GM18519 (cell line): ENCODE data around the gene COL23A1.
"Not testable (repeated sequence)": the region's sequence is repeated elsewhere in the genome, so short reads cannot be mapped to it uniquely, and the experiment has no call there.

Source experiments
- ATAC-seq: cut with Tn5 transposase; IDR thresholded peaks from one replicate; pipeline ENCODE4 v1.9.1; 2021; ENCODE audit warnings: mild to moderate bottlenecking, moderate library complexity; ENCODE audit not compliant: unreplicated experiment, low FRiP score

The COL23A1 gene

DNA sequence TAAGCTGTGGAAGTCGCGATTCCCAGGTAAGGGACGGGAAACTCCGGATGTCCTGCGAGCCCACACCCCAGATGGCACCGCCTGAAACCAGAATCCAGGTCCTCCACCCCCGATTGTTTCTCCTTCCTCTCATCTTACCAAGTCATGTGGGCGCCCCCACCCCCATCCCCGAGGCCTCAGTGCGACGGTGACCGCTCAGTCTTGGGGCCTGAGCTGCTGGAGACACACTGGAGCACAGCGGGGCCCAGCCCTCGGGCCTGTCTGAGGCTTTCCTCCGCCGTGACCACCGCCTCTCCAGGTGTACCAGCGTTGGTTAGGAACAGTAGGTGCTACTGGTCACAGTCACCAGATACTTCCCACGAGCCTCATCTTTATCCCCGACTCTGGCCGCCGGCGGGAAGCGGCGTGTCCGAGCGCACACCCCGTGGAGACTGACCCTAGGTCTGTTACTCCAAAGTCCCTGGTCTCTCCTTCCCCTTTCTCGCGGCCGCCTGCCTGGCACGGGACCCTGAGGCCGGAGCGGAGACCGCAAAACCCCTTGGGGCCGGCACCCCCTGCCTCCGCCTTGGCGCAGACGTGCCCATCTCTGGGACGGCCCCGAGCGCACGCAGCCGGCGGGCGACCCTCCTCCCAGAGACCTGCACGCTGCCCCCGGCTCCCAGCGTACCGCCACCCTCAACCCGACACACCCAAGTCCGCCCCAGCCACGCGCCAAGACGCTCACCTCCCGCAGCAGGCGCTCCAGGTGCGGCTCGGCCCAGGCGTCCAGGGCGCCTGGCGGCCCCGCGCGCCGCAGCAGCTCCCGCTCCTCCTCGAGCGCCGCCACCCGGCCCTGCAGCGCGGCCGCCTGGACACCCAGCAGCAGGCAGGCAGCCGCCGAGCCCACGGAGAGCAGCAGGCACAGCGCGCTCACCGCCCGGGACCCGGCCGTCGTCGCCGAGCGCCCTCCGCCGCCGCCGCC is 733 bp downstream of the COL23A1 start:
- ATAC-seq: no peak

DNA sequence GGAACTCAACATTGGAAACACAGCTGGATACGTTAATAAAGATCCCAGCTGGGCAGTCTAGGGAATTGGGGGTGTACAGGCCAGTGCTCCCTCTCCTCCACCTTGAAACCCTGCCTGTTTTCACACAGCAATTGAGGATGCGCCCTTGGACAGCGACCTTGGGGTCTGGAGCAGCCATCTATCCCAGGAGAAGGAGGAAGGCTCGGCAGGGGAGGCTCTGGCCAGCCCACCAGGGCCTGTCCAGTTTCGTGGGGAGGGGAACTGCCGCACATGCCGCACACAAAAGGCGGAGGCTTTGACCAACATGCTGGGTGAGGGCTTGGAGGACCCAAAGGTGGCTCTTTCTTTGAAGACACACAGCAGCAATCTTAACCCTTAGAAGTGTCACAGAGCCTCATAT is 1.4 kb downstream of the COL23A1 start:
- ATAC-seq: no peak

DNA sequence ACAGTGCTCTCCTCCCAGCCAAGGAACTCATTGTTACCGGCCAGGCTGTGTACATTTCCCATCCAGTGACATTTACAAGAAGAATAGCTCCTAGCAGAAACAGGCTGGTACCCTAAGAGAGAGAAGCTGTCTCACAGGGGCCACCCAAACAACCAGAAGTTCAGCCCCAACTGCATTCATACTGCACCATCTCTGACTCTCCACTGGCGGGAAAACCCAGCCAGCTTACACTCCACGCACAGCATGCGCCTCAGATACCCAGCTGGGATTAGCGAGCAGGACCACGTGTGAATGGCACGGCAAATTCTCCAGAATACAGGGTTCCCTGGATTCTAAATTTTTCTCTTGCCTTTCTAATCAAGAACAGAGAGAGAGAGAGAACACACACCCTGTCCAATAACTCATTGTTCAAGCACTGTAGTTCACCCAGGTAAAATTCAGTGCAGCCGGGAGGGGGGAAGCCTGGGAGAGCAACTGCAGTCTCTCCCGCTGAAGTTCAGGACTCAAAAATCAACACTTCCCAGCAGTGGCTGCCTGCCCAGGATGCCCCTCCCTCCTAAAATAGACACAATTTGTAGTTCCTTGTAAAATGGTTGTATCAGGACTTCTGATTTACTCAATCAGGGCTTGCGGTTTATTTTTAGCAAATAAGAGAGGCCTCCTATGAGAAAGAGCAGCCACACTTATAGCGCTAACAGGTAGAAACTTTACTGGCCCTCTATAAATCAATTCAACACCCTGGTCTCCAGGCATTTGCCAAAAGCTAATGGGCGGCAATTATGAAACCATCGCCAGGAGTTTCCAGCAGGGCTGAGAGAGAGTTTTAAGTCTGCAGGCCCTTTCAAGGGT is 2.2 kb downstream of the COL23A1 start:
- no peak for ATAC-seq

DNA sequence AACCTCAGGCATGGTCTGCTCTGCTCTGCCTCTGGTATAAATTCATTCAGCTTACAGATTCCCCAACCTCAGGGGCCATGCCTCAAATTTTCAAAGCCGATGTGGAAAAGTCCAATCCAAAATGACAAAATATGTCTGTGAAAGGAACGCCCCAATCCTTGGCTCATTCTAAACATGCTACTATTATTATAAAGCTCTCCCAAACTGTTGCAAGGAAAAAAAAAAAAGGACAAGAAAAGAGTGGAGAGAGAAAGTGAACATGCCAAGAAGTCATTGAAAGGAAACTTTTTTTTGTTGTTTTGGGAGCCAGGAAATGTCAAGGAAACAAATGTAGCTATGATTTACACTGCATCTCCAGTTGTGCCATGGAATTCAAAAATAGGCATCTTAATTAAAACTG is 3.8 kb downstream of the COL23A1 start:
- ATAC-seq: no peak

DNA sequence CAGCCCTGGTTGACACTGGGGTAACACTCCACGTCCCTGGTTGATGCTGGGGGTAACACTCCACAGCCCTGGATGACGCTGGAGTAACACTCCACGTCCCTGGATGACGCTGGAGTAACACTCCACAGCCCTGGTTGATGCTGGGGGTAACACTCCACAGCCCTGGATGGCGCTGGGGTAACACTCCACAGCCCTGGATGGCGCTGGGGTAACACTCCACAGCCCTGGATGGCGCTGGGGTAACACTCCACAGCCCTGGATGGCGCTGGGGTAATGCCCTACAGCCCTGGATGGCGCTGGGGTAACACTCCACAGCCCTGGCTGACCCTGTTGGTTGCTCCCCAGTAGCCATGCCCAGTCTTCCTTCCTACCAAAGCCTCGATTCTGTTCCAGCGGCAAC is 4.8 kb downstream of the COL23A1 start:
- not testable (repeated sequence) for ATAC-seq

DNA sequence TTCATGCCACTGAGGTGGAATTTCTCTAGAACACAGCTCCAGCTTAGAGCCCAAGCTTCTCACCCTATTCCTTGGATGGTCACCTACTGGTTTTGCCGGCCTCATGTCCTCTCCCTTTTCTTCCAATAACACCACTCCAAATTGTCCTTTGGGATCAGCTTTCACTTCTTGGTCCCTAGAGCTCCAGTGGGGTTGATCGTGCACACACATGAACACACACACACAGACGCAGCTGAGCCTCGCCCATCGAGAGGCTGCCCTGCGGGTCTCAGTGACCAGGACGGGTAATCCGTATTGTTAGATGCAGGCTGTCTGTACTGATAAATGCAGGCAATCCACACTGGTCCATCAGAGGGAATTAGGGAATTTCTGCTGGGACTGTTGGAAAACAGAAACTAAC is 6.9 kb downstream of the COL23A1 start:
- no peak for ATAC-seq

DNA sequence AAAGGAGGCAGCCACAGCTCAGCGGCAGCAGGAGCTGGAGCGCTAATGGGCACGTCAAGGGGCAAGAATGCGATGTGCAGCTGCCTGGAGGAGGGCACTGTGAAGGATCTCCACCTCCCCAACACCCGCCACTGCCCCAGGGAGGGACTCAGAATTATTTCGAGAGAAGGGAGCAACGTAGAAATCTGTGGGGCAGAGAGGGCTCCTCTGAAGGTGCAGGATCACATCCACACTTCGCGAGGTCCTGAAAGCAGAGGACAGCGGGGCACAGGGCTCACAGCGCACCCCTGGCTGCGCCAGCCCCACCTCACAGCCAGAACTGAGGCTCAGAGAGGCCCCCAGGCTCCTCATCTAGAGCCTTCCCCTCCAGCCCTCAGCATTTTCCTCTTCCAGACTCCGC is 7.9 kb downstream of the COL23A1 start:
- ATAC-seq: no peak

GRCh38 chr5:178581621-178582020 is 8.6 kb downstream of the COL23A1 start:
- ATAC-seq: no peak

DNA sequence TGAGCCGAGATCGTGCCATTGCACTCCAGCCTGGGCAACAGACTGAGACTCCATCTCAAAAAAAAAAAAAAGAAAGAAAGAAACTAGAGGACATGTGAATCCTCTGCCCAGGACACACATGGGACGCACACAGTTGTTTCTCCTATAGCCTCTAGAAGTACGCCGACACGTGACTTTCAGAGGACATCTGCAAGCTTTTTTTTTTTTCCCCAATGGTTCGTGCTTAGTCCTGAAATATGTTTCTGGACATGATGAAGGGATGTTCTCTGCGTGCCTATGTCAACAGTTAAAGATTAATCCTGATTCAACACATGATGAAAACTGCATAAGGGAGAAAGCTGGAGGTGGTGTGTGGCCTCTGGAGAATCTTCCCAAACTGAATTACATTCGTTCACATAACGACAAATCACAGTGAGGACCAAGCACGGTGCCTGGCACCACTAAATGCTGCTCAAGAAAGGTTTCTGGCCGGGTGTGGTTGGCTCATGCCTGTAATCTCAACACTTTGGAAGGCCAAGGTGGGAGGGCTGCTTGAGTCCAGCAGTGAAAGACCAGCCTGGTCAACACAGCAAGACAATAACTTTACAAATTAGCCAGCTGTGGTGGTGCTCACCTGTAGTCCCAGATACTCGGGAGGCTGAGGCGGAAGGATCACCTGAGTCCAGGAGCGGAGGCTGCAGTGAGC is 9.8 kb downstream of the COL23A1 start:
- ATAC-seq: no peak

DNA sequence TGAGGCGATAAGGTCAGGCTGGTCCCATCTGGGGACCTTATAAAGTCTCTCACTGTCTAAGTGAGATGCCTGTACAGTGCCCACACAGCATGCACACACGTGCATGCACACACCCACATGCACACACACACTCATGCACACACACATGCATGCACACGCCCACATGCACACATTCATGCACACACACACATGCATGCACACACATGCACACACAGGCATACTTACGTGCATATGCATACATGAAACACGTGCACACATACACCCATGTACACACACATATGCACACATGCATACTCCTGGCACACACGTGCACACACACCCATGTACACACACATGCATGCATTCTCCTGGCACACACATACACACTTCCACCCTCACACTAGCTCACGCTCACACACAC is 12.2 kb downstream of the COL23A1 start:
- no peak for ATAC-seq

- ATAC-seq: no peak
Observed at GRCh38 chr5:178577376-178577839, 12.8 kb downstream of the COL23A1 start.

DNA sequence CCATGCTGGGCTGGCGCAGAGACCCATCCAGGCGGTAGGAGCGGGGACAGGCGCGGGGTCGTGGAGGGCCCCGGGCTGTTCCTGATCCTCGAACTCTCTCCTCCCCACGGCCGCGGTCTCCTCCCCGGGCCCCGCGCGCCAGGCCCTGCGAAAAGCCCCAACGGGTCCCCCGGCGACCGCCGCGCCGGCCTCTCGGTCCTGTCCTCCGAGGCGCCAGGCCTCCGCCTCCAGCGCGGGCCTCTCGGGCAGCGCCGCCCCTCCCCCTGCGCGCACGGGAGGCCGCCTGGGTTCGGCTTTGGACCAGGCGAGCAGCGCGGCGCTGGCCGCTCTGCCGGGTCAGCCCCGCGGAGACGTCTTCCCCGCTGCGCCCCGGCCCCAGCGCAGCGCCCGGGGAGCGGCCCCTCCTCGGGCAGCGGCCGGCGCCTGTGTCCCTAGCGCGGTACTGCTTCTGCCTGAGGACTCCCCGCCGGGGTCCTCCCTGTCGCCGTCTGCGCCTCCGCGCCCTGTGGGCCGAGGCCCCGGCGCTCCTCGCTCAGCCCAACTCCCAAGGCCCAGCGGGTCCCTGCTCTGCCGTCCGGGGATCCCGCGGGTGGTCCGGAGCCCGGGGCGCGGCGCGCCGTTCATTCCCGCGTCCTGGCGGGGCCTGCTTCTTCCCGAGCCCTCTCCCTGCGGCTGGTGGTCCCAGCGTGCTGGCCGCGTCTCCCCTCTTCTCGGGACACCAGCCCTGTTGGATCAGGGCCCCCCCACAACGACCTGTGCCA is 13.4 kb downstream of the COL23A1 start:
- no peak for ATAC-seq

DNA sequence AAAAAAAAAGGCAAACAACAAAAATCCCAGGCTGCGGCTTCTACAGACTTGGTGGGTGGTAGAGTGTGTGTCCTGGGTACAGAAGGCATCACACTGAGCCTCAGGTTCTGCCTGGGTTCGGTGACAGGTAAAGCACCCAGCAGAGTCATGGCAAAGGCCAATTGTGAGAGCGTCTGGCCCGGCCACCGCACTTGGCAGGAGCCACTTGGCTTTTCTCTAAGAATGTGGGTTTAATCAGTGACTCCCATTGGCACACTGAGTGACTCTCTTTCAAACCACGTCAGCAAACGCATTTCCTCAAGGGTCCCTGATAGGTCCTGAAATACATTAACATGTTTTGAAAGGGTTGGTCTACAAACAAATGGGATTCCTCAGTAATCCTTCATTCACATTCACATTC is 17.0 kb downstream of the COL23A1 start:
- ATAC-seq: no peak

DNA sequence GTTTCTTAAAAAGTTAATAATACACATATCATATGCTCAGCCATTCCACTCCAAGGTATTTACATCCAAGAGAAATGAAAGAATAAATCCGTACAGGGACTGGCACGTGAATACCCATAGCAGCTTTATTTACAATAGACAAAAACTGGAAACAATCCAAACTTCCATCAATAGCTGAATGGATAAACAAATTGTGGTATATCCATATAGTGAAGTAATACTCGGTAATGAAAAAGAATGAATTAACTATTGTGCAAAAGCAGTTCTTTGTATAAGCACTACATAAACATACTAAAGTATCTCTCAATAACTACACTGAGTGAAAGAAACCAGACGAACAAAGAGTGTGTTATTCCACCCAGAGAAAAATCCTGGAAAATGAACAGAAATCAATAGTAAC is 17.6 kb downstream of the COL23A1 start:
- ATAC-seq: no peak

GRCh38 chr5:178569485-178569884 is 20.7 kb downstream of the COL23A1 start:
- ATAC-seq: no peak

- no peak for ATAC-seq
Observed at GRCh38 chr5:178564811-178565550, 25.2 kb downstream of the COL23A1 start.

DNA sequence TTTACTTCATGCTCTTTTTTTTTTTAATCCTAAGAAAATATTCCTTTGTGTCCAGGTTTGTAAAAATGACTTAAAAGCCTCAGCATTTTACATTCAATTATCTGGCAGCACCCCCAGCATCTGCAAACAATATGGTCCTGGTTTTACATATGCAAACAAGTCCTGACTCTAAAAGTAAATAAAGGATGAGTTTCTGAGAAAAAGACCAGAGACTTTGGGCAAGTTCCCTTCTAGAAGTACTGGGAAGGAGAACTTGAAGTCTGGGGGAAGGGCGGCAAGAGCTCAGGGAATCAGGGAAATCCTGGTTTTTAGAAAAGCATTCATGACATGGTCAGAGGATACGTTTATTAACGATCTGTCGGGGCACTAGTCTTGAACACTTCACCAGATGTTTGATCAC is 25.8 kb downstream of the COL23A1 start:
- no peak for ATAC-seq

DNA sequence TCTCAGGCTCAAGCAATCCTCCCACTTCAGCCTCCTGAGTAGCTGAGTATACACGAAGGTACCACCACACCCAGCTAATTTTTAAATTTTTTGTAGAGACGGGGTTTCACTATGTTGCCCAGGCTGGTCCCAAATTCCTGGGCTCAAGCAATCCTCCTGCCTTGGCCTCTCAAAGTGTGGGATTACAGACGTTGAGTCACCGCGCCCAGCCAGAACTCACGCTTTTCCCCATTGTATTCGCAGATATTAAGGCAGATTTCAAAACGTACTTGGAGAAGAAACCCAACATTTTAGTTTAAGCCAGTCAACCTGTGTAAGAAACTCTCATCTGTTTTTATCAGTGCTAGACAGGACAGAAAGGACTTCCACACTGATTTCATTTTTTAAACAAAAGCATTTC is 26.6 kb downstream of the COL23A1 start:
- no peak for ATAC-seq

GRCh38 chr5:178561746-178562264 is 28.4 kb downstream of the COL23A1 start:
- no peak for ATAC-seq
